ENCODE results near the gene ARPC2. TPM values are rescaled to one million over a fixed set of nuclear protein-coding genes. Genes with fewer than 3 reads are reported as not detected.
A peak's percentile ranks its signal among the peaks of the same experiment; 100 is the strongest.

Gene ARPC2
- total RNA-seq, 4 donors from 2014 or later = 181 to 231 (median 193) TPM

- ATAC-seq (no peak), DNase-seq (no peak)
- intact Hi-C loops (cut with DNase I; ENCODE audit: low total_unique reads) (no loop called here), in situ Hi-C loops (cut with MboI; ENCODE audit: low sequenced_read_pairs in 4 of 4) (loop anchor here in 3 of 4 donors (25.0 kb wide), 1 partner anchor 364 kb away; the partner anchor contains the start of genes BCS1L (in 3 of the 3), RNF25 (in 3 of the 3), STK36 (in 3 of the 3) and ZNF142 (in 3 of the 3))
- TF ChIP-seq, protein P1, sequence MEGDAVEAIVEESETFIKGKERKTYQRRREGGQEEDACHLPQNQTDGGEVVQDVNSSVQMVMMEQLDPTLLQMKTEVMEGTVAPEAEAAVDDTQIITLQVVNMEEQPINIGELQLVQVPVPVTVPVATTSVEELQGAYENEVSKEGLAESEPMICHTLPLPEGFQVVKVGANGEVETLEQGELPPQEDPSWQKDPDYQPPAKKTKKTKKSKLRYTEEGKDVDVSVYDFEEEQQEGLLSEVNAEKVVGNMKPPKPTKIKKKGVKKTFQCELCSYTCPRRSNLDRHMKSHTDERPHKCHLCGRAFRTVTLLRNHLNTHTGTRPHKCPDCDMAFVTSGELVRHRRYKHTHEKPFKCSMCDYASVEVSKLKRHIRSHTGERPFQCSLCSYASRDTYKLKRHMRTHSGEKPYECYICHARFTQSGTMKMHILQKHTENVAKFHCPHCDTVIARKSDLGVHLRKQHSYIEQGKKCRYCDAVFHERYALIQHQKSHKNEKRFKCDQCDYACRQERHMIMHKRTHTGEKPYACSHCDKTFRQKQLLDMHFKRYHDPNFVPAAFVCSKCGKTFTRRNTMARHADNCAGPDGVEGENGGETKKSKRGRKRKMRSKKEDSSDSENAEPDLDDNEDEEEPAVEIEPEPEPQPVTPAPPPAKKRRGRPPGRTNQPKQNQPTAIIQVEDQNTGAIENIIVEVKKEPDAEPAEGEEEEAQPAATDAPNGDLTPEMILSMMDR (IDR thresholded peaks at IDR 0.05 in 4 of 5, conservative IDR thresholded peaks at IDR 0.05 in 1 of 5) = no peak
- no peak for TF ChIP-seq POLR2A (IDR thresholded peaks at IDR 0.05)
- no peaks in the 10 kb centered on the region for H3K4me1 ChIP-seq
- H3K9me3 ChIP-seq = no peaks in the 10 kb centered on the region
- H3K27me3 ChIP-seq = no peaks in the 10 kb centered on the region
- H3K27ac ChIP-seq = peak overlapping the region in 1 of 4 donors; percentile 25
- no peak overlapping the region for H3K4me3 ChIP-seq
- H3K36me3 ChIP-seq = no peaks in the 10 kb centered on the region
These were observed 81.4 kb downstream of the ARPC2 start for GRCh38 chr2:218298314-218298875.

GRCh38 chr2:218300141-218300540 is 83.2 kb downstream of the ARPC2 start:
- in situ Hi-C loops (cut with MboI; ENCODE audit: low sequenced_read_pairs in 4 of 4) = loop anchor here (5.0 to 25.0 kb wide), 5 partner anchors 57 to 165 kb away; partner anchors contain the start of genes SLC11A1 (in 2 of the 4) and CATIP (in 1 of the 4)
- H3K9me3 ChIP-seq = no peaks in the 10 kb centered on the region
- TF ChIP-seq, protein P1 (IDR thresholded peaks at IDR 0.05 in 4 of 5, conservative IDR thresholded peaks at IDR 0.05 in 1 of 5) = no peak
- TF ChIP-seq POLR2A (IDR thresholded peaks at IDR 0.05) = no peak
- no peaks in the 10 kb centered on the region for H3K27me3 ChIP-seq
- no peaks in the 10 kb centered on the region for H3K36me3 ChIP-seq
- H3K4me1 ChIP-seq = no peaks in the 10 kb centered on the region
- H3K27ac ChIP-seq = no peak overlapping the region
- intact Hi-C loops (cut with DNase I; ENCODE audit: low total_unique reads) = loop anchor here (2.0 to 10.0 kb wide), 2 partner anchors 55 to 167 kb away; partner anchors contain the start of gene CATIP
- DNase-seq (no peak), ATAC-seq (no peak)
- H3K4me3 ChIP-seq = no peak overlapping the region

DNA sequence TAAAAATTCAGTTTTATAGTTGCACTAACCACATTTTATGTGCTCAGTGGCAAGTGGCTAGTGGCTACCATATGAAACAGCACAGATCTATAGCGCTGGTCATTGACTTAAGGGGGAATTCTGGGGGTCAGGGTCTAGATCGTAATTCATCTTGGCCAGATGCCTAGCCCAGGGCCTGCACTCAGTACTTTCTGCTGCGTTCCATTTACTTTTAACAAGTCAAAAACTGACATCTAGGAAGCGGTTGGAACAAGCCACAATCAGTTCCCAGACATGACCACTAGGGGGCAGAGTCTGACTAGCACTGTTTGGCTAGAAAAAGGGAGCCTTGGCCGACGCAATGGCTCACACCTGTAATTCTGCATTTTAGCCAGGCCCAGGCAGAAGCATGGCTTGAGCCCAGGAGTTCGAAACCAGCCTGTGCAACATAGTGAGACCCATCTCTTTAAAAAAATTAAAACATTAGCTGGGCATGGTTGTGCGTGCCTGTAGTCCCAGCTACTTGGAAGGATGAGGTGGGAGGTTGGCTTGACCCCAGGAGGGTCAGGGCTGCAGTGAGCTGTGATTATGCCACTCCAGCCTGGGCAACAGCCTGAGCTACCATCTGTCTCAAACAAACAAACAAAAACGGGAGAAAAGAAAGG is 84.3 kb downstream of the ARPC2 start:
- in situ Hi-C loops (cut with MboI; ENCODE audit: low sequenced_read_pairs in 4 of 4) (loop anchor here (5.0 to 25.0 kb wide), 5 partner anchors 56 to 164 kb away; partner anchors contain the start of genes SLC11A1 (in 2 of the 4) and CATIP (in 1 of the 4)), intact Hi-C loops (cut with DNase I; ENCODE audit: low total_unique reads) (loop anchor here (1.0 to 10.0 kb wide), 3 partner anchors 54 to 166 kb away; partner anchors contain the start of gene CATIP)
- DNase-seq (peak; percentile 56 to 69), ATAC-seq (peak; percentile 87)
- TF ChIP-seq, protein P1 (IDR thresholded peaks at IDR 0.05 in 4 of 5, conservative IDR thresholded peaks at IDR 0.05 in 1 of 5) = peak; percentile 93 to 98 (median 95)
- TF ChIP-seq POLR2A (IDR thresholded peaks at IDR 0.05) = no peak
- Histone ChIP-seq H3K9me3 (no peaks in the 10 kb centered on the region), H3K27me3 (no peaks in the 10 kb centered on the region), H3K27ac (no peak overlapping the region), H3K4me3 (no peak overlapping the region), H3K4me1 (no peaks in the 10 kb centered on the region), H3K36me3 (no peaks in the 10 kb centered on the region)

Small RNA genes within 50 kb of the gene (microRNA-seq; reads per million reads assigned to microRNA genes)
- gene MIR6513 (ENCODE audit: borderline replicate concordance in 2 of 2) = 0.85 to 4.7 reads per million in 2 donors

Other genes with a start within 250 kb of the ARPC2 start
- 100 to 1,000 TPM; 407 to 670 (median 484) TPM for gene TNS1, start 214.2 kb upstream of the ARPC2 start, total RNA-seq
- gene RUFY4, start 147.9 kb upstream of the ARPC2 start, total RNA-seq = under 1 TPM in 1 of 4 donors, not detected in 3; 0.25 TPM
- gene CXCR2, start 91.2 kb upstream of the ARPC2 start, total RNA-seq = under 1 TPM in 3 of 4 donors, not detected in 1; 0.07 to 0.61 (median 0.26) TPM
- gene CXCR1, start 50.2 kb upstream of the ARPC2 start, total RNA-seq = under 1 TPM in 3 of 4 donors, not detected in 1; 0.41 to 0.55 (median 0.53) TPM
- under 1 TPM in 1 of 4 donors, not detected in 3; 0.93 TPM for gene GPBAR1, start 43.8 kb downstream of the ARPC2 start, total RNA-seq
- gene AAMP, start 52.9 kb downstream of the ARPC2 start, total RNA-seq = 100 to 1,000 TPM in 1 of 4 donors, 10 to 100 TPM in 3; 87.1 to 134 (median 96.0) TPM
- gene PNKD, start 53.3 kb downstream of the ARPC2 start, total RNA-seq = 10 to 100 TPM; 20.1 to 35.8 (median 31.9) TPM
- gene TMBIM1, start 75.3 kb downstream of the ARPC2 start, total RNA-seq = 100 to 1,000 TPM; 142 to 296 (median 215) TPM
- not detected for gene CATIP, start 139.7 kb downstream of the ARPC2 start, total RNA-seq
- 1 to 10 TPM; 1.1 to 6.3 (median 4.5) TPM for gene SLC11A1, start 165.1 kb downstream of the ARPC2 start, total RNA-seq
- 10 to 100 TPM; 46.7 to 77.4 (median 53.6) TPM for gene CTDSP1, start 182.7 kb downstream of the ARPC2 start, total RNA-seq
- gene VIL1, start 201.9 kb downstream of the ARPC2 start, total RNA-seq = 1 to 10 TPM in 1 of 4 donors, under 1 TPM in 1, not detected in 2; 0.03 to 1.8 TPM

Measured in gastrocnemius medialis (tissue), 4 donors.